Stomach (tissue), 9 donors: Measurements from ENCODE around the gene ANKRD40. TPM values are rescaled to one million over a fixed set of nuclear protein-coding genes. Genes with fewer than 3 reads are reported as not detected.

ENCODE experiments used
- DNase-seq, 2 donors: peaks; one replicate each; pipeline versions ENCODE4 v3.0.0 to v3.0.0-alpha.2; 2013 to 2019
- H3K27ac ChIP-seq, 5 donors: fragments of 200-600 bp in 4 of 5; sonication (generic) in 4 of 5; one replicate each; pipeline ENCODE4 v1.5.1; 2013 to 2019; ENCODE audit warnings: mild to moderate bottlenecking in 1 of 5, moderate library complexity in 1 of 5
- H3K27me3 ChIP-seq, 3 donors: fragments of 200-600 bp; sonication (generic); one replicate each; pipeline ENCODE4 v1.5.1; 2017 to 2019; ENCODE audit warnings: mixed run types in 1 of 3
- H3K36me3 ChIP-seq, 4 donors: fragments of 200-600 bp; sonication (generic); 1 replicate in 3 of 4; 2 replicates in 1 of 4; pipeline ENCODE4 v1.5.1; 2016 to 2019
- H3K4me1 ChIP-seq, 4 donors: fragments of 200-600 bp; sonication (generic); one replicate each; pipeline ENCODE4 v1.5.1; 2016 to 2019
- H3K4me3 ChIP-seq, 4 donors: fragments of 200-600 bp; sonication (generic) in 3 of 4; one replicate each; pipeline ENCODE4 v1.5.1; 2016 to 2019; ENCODE audit warnings: mild to moderate bottlenecking in 1 of 4
- H3K9me3 ChIP-seq, 4 donors: fragments of 200-600 bp; sonication (generic); one replicate each; pipeline ENCODE4 v1.5.1; 2016 to 2019
- EP300 ChIP-seq: sonication (generic); formaldehyde crosslinking; IDR thresholded peaks from one replicate; pipeline ENCODE4 v1.6.1; 2017; ENCODE audit warnings: antibody characterized with exemption
- POLR2A ChIP-seq, 4 donors: fragments of 450-650 bp; IDR thresholded peaks; one replicate each; pipeline ENCODE4 v1.6.1; 2016; ENCODE audit warnings: antibody characterized with exemption in 4 of 4, control low read depth in 2 of 4, mild to moderate bottlenecking in 1 of 4, moderate library complexity in 1 of 4
- POLR2AphosphoS5 ChIP-seq, 3 donors: sonication (generic); formaldehyde crosslinking; IDR thresholded peaks; one replicate each; pipeline ENCODE4 v1.6.1; 2016; ENCODE audit warnings: antibody characterized with exemption in 3 of 3
- WGBS, 5 donors: extraction: QIAGEN DNeasy Blood & Tissue Kit in 3 of 5; methylation state at CpG; one replicate each; pipeline versions ENCODE4 v1.1.5 to v1.1.7; 2013 to 2018; 5-methylcytosine and 5-hydroxymethylcytosine counted together
- intact Hi-C: fragments of 100-400 bp; cut with DNase I; formaldehyde crosslinking; loops from one replicate; pipeline ENCODE4 v1.15.1; 2023; ENCODE audit warnings: low total_unique reads
- polyA plus RNA-seq, 3 donors: library from polyadenylated mRNA; stranded (reverse); fragments of 200-250 nt; gene quantifications; one replicate each; pipeline ENCODE4 v1.2.3, GENCODE V29; 2013
- total RNA-seq, 5 donors: library from RNA; depleted of rRNA; stranded (reverse); fragments of >200 nt; gene quantifications; one replicate each; pipeline versions ENCODE4 v1.1.0 to v1.2.3, GENCODE V29; 2014 to 2016
- TF ChIP-seq, protein P1 (sequence below), 7 experiments: fragments of 450-650 bp in 4 of 7; fragments of 200-600 bp in 3 of 7; sonication (generic) in 3 of 7; IDR thresholded peaks; one replicate each; pipeline ENCODE4 v1.5.1; 2016 to 2019; ENCODE audit warnings: antibody characterized with exemption in 7 of 7, control low read depth in 2 of 7, mild to moderate bottlenecking in 1 of 7
- donor health status: healthy with polysubstance abuse.
- donor health status: Bipolar disorder and iron deficiency.
- donor health status: healthy.

ANKRD40 gene
- total and polyA plus RNA-seq, 8 donors: 7.5 to 36.6 (median 19.9) TPM

DNA sequence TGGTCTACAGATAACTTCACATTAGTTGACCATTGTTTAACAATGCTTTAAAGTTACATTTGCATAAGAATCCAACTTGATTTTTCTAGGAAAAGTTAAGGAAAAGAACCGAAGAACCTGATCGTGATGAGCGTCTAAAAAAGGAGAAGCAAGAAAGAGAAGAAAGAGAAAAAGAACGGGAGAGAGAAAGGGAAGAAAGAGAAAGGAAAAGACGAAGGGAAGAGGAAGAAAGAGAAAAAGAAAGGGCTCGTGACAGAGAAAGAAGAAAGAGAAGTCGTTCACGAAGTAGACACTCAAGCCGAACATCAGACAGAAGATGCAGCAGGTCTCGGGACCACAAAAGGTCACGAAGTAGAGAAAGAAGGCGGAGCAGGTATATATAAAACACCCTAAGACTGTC, 37.9 kb upstream of the ANKRD40 start:
- H3K4me3 ChIP-seq: no peak overlapping the region
- H3K36me3 ChIP-seq: peaks cover 76 to 100% (median 100%) of the 10 kb centered on the region in 4 donors
- DNase-seq: no peak
- H3K4me1 ChIP-seq: peaks cover 0 to 5% (median 0%) of the 10 kb centered on the region in 4 donors
- no peaks in the 10 kb centered on the region for H3K27me3 ChIP-seq
- H3K9me3 ChIP-seq: no peaks in the 10 kb centered on the region
- H3K27ac ChIP-seq: no peak overlapping the region
- intact Hi-C loops: no loop called here
- TF ChIP-seq, protein P1, sequence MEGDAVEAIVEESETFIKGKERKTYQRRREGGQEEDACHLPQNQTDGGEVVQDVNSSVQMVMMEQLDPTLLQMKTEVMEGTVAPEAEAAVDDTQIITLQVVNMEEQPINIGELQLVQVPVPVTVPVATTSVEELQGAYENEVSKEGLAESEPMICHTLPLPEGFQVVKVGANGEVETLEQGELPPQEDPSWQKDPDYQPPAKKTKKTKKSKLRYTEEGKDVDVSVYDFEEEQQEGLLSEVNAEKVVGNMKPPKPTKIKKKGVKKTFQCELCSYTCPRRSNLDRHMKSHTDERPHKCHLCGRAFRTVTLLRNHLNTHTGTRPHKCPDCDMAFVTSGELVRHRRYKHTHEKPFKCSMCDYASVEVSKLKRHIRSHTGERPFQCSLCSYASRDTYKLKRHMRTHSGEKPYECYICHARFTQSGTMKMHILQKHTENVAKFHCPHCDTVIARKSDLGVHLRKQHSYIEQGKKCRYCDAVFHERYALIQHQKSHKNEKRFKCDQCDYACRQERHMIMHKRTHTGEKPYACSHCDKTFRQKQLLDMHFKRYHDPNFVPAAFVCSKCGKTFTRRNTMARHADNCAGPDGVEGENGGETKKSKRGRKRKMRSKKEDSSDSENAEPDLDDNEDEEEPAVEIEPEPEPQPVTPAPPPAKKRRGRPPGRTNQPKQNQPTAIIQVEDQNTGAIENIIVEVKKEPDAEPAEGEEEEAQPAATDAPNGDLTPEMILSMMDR (IDR thresholded peaks at IDR 0.05): no peak
- TF ChIP-seq POLR2A (IDR thresholded peaks at IDR 0.05) (no peak), POLR2AphosphoS5 (IDR thresholded peaks at IDR 0.05) (no peak), EP300 (no peak)
- 88 to 93% (median 91%) methylated on average over 12 of the region's 12 CpGs for WGBS, 5 donors

DNA sequence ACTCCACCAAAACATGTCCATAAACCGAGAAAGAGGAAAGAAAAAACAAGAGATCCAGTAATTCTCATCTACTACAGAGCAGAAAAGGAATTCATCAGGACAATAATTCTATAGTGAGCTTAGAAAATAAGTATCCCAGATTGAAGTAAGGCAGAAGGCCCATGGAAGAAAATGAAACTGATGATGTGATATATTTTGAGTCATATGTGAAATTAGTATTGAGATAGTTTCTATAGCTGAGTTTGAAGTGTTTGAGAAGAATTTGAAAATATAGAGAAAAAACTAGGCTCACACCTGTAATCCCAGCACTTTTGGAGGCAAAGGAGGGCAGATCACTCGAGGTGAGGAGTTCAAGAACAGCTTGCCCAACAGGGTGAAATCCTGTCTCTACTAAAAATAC, 31.4 kb upstream of the ANKRD40 start:
- TF ChIP-seq EP300 (no peak), POLR2AphosphoS5 (IDR thresholded peaks at IDR 0.05) (no peak), POLR2A (IDR thresholded peaks at IDR 0.05) (no peak)
- TF ChIP-seq, protein P1 (IDR thresholded peaks at IDR 0.05): no peak
- WGBS, 5 donors: 43 to 73% (median 52%) methylated on average over 2 of the region's 2 CpGs
- intact Hi-C loops: no loop called here
- Histone ChIP-seq H3K4me3 (no peak overlapping the region), H3K36me3 (peaks cover 56 to 75% (median 70%) of the 10 kb centered on the region in 4 donors), H3K4me1 (peaks cover 0 to 43% (median 21%) of the 10 kb centered on the region in 4 donors), H3K9me3 (no peaks in the 10 kb centered on the region), H3K27ac (no peak overlapping the region), H3K27me3 (no peaks in the 10 kb centered on the region)
- no peak for DNase-seq

DNA sequence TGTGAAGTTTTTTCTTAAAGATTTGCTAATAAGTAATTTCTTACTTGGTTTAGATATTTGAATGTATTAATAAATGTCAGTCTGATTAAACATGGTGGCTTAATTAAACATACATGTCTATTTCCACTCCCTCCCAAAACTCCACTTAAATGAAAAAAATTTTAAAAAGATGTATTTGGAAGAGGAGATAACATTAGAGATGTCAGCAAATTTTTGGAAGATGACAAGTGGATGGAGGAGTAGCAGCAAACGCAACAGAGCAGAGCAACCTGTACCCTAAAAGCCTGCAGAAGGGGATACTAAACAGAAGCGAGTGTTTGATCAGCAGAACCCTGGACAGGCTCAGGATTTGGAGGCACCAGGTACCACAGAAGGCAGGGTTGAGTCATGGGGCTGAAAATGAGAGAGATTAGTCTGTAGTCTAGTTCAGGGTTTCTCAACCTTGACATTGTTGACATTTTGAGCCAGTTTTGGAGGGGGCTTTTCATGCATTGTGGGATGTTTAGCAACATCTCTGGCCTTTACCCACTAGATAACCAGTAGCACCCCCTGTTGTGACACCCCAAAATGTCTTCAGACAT, 29.5 kb upstream of the ANKRD40 start:
- Histone ChIP-seq H3K4me3 (no peak overlapping the region), H3K9me3 (no peaks in the 10 kb centered on the region), H3K36me3 (peaks cover 37 to 56% (median 51%) of the 10 kb centered on the region in 4 donors), H3K27ac (no peak overlapping the region), H3K4me1 (peaks cover 3 to 61% (median 31%) of the 10 kb centered on the region in 4 donors), H3K27me3 (no peaks in the 10 kb centered on the region)
- intact Hi-C loops: no loop called here
- DNase-seq: no peak
- TF ChIP-seq, protein P1 (IDR thresholded peaks at IDR 0.05): no peak
- no peak for TF ChIP-seq POLR2A (IDR thresholded peaks at IDR 0.05)
- TF ChIP-seq EP300: no peak
- no peak for TF ChIP-seq POLR2AphosphoS5 (IDR thresholded peaks at IDR 0.05)
- 86 to 89% (median 88%) methylated on average over 2 of the region's 2 CpGs for WGBS, 5 donors

DNA sequence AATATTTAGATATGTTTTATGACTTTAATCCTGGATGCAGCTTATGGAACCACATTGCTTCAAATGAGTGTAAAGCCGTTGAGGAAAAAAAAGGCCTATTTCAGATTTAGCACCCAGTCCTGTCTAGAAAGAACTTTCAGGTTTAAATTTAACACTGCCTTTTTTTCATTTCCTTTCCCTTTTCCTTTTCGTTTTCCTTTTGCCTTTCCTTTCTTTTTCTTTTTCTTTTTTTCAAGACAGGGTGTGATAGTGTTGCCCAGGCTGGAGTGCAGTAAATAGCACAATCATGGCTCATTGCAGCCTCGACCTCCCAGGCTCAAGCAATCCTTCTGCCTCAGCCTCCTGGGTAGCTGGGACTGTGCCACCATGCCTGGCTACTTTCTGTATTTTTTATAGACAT, 27.6 kb upstream of the ANKRD40 start:
- DNase-seq: no peak
- peaks cover 17 to 81% (median 49%) of the 10 kb centered on the region in 4 donors for H3K4me1 ChIP-seq

More for the DNA sequence above, 27.6 kb upstream of the ANKRD40 start:
- H3K4me3 ChIP-seq: no peak overlapping the region
- intact Hi-C loops: no loop called here
- H3K9me3 ChIP-seq: no peaks in the 10 kb centered on the region
- no peaks in the 10 kb centered on the region for H3K27me3 ChIP-seq
- TF ChIP-seq, protein P1 (IDR thresholded peaks at IDR 0.05): no peak
- TF ChIP-seq POLR2A (IDR thresholded peaks at IDR 0.05): no peak
- no peak for TF ChIP-seq EP300
- no peak for TF ChIP-seq POLR2AphosphoS5 (IDR thresholded peaks at IDR 0.05)
- 70 to 83% (median 72%) methylated on average over 3 of the region's 3 CpGs for WGBS, 5 donors
- H3K36me3 ChIP-seq: peaks cover 22 to 37% (median 32%) of the 10 kb centered on the region in 4 donors
- H3K27ac ChIP-seq: no peak overlapping the region
